Measurements from ENCODE around the gene ARHGEF35.

Gene ARHGEF35

DNA sequence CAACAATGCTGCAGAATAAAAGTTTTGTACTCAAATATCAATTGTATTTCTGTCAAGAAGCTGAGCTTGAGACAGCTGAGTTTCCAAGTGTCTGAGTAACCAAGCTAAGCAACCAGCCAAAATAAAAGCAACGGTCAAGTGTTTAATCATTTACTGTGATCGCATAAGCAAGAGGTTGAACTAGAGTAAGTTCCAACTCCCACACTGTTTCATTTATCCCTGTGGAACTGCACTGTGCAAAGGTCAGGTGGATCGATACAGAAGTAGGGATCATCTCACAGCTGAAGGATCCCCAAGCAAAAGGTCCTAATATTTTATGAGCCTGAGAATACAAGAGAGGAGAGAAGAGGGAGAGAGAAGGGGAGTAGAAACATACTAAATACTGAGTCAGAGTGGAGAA, 51.2 kb downstream of the ARHGEF35 start:
- Histone ChIP-seq H3K4me3 (no peak overlapping the region), H3K4me1 (no peaks in the 10 kb centered on the region), H3K27me3 (ENCODE audit: low read depth) (no peaks in the 10 kb centered on the region), H3K36me3 (replicated peaks) (no peaks in the 10 kb centered on the region), H3K9me3 (no peaks in the 10 kb centered on the region)
- DNase-seq (ENCODE audit: low spot score in 2 of 2) = no peak
- in situ Hi-C loops (cut with MboI; ENCODE audit: low sequenced_read_pairs) = no loop called here

DNA sequence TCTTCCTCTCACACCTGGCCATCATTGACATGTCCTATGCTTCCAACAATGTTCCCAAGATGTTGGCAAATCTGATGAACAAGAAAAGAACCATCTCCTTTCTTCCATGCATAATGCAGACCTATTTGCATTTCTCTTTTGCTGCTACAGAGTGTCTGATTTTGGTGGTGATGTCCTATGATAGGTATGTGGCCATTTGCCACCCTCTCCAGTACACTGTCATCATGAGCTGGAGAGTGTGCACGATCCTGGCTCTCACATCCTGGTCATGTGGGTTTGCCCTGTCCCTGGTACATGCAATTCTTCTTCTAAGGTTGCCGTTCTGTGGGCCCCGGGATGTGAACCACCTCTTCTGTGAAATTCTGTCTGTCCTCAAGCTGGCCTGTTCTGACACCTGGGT, 53.4 kb downstream of the ARHGEF35 start:
- Histone ChIP-seq H3K36me3 (replicated peaks) (no peaks in the 10 kb centered on the region), H3K9me3 (no peaks in the 10 kb centered on the region), H3K27me3 (ENCODE audit: low read depth) (no peaks in the 10 kb centered on the region), H3K4me1 (no peaks in the 10 kb centered on the region), H3K4me3 (no peak overlapping the region)
- DNase-seq (ENCODE audit: low spot score in 2 of 2) = no peak
- in situ Hi-C loops (cut with MboI; ENCODE audit: low sequenced_read_pairs) = no loop called here

DNA sequence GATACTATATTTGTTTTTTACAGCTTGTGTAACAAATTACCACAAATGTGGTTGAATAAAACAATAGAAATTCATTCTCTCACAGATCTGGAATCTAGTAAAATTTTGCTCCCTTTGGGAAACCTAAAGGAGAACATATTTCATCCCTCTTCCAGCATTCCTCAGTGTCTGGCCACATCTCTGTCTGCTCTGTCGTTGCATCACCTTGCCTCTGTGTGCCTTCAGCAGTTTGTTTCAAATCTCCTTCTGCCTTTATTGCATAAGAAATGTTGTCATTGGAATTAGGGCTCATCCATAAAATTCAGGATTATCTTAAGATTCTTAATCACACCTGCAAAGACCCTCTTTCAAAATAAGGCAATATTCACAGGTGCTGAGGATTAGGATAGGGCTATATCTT, 58.1 kb downstream of the ARHGEF35 start:
- Histone ChIP-seq H3K4me1 (no peaks in the 10 kb centered on the region), H3K4me3 (no peak overlapping the region), H3K27me3 (ENCODE audit: low read depth) (no peaks in the 10 kb centered on the region), H3K9me3 (no peaks in the 10 kb centered on the region), H3K36me3 (replicated peaks) (no peaks in the 10 kb centered on the region)
- no peak for DNase-seq (ENCODE audit: low spot score in 2 of 2)
- in situ Hi-C loops (cut with MboI; ENCODE audit: low sequenced_read_pairs) = no loop called here

All from HAP-1 (cell line).